Stimulated activated CD8-positive, alpha-beta memory T cell treated with anti-CD3 and anti-CD28 coated beads, Interleukin-15, amount 100 ng/mL, for 48 hours (primary cell): ENCODE data around the gene ATF7IP.

Source experiments
- DNase-seq, 2 donors: peaks; one replicate each; pipeline ENCODE4 v3.0.0-alpha.2; 2020; ENCODE audit warnings: low read depth in 2 of 2

ATF7IP gene

GRCh38 chr12:14495326-14495725 lies 129.8 kb downstream of the ATF7IP start:
- DNase-seq = no peak

- no peak for DNase-seq
These were observed 140.4 kb downstream of the ATF7IP start for GRCh38 chr12:14505626-14506596.

GRCh38 chr12:14510574-14510973 lies 145.1 kb downstream of the ATF7IP start:
- DNase-seq = no peak

- no peak for DNase-seq
These were observed 148.8 kb downstream of the ATF7IP start for GRCh38 chr12:14514154-14514842.

- no peak for DNase-seq
These were observed 149.5 kb downstream of the ATF7IP start for GRCh38 chr12:14514946-14515345.

- DNase-seq = no peak
These were observed 156.3 kb downstream of the ATF7IP start for GRCh38 chr12:14521822-14522221.

GRCh38 chr12:14525964-14526363 lies 160.5 kb downstream of the ATF7IP start:
- DNase-seq = no peak

- no peak for DNase-seq
These were observed 166.7 kb downstream of the ATF7IP start for GRCh38 chr12:14532152-14532551.

GRCh38 chr12:14537088-14537487 lies 171.6 kb downstream of the ATF7IP start:
- no peak for DNase-seq

- DNase-seq = no peak
These were observed 175.4 kb downstream of the ATF7IP start for GRCh38 chr12:14540801-14541462.

- DNase-seq = no peak
These were observed 180.0 kb downstream of the ATF7IP start for GRCh38 chr12:14545144-14546124.

- no peak for DNase-seq
These were observed 182.1 kb downstream of the ATF7IP start for GRCh38 chr12:14547571-14547970.

- DNase-seq = no peak
These were observed 183.1 kb downstream of the ATF7IP start for GRCh38 chr12:14548609-14549008.
